A673 (cell line): ENCODE results near the gene FIGN. TPM values are rescaled to one million over a fixed set of nuclear protein-coding genes. Genes with fewer than 3 reads are reported as not detected.
A peak's percentile ranks its signal among the peaks of the same experiment; 100 is the strongest.

Source experiments
- BruUV-seq: library from RNA; stranded (reverse); fragments of 400-500 nt; replicated peaks from 2 replicates; lab custom pipeline; 2021; lab: Mats Ljungman, UMichigan
- CTCF ChIA-PET: fragments of 300-600 bp; sonication (Branson Sonifier 250); formaldehyde crosslinking; loops from one replicate; lab custom pipeline; 2022; ENCODE audit warnings: antibody characterized with exemption; lab: Charles Lee
- POLR2A ChIA-PET: fragments of 300-600 bp; sonication (Branson Sonifier 250); formaldehyde crosslinking; loops from one replicate; lab custom pipeline; 2022; ENCODE audit warnings: antibody characterized with exemption; ENCODE audit not compliant: low non-redundant PET; lab: Charles Lee
- DNase-seq: peaks from one replicate; pipeline ENCODE4 v3.0.0-alpha.2; 2015; ENCODE audit warnings: low spot score
- H3K27ac ChIP-seq: fragments of 200-600 bp; sonication (generic); 2 replicates; pipeline ENCODE4 v1.5.1; 2016; ENCODE audit warnings: mixed run types, low read depth, mild to moderate bottlenecking, mixed read lengths, antibody characterized with exemption, low read length; ENCODE audit not compliant: poor library complexity, severe bottlenecking
- H3K27me3 ChIP-seq: fragments of 200-600 bp; sonication (generic); replicated peaks from 2 replicates; pipeline ENCODE4 v1.6.1; 2017; ENCODE audit warnings: mixed run types, low read depth, mild to moderate bottlenecking, mixed read lengths, antibody characterized with exemption, low read length; ENCODE audit not compliant: insufficient read depth, poor library complexity
- H3K36me3 ChIP-seq: fragments of 200-600 bp; sonication (generic); 2 replicates; pipeline ENCODE4 v1.6.1; 2016; ENCODE audit warnings: mixed run types, mild to moderate bottlenecking, mixed read lengths, antibody characterized with exemption, low read length; ENCODE audit not compliant: insufficient read depth, poor library complexity, severe bottlenecking
- H3K4me1 ChIP-seq: fragments of 200-600 bp; sonication (generic); 2 replicates; pipeline ENCODE4 v1.6.1; 2017; ENCODE audit warnings: mixed run types, mild to moderate bottlenecking, mixed read lengths, antibody characterized with exemption, low read length; ENCODE audit not compliant: insufficient read depth, poor library complexity, severe bottlenecking
- H3K4me3 ChIP-seq: fragments of 200-600 bp; sonication (generic); 2 replicates; pipeline ENCODE4 v1.5.1; 2016; ENCODE audit warnings: low read depth, mixed run types, mild to moderate bottlenecking, mixed read lengths, low read length; ENCODE audit not compliant: poor library complexity, severe bottlenecking
- H3K9me3 ChIP-seq: fragments of 200-600 bp; sonication (generic); 2 replicates; pipeline ENCODE4 v1.6.1; 2016; ENCODE audit warnings: mixed run types, low read depth, mild to moderate bottlenecking, mixed read lengths, antibody characterized with exemption, low read length; ENCODE audit not compliant: poor library complexity, severe bottlenecking
- CTCF ChIP-seq: fragments of 300-800, 200-600 bp; sonication (generic); conservative IDR thresholded peaks from 2 replicates; pipeline ENCODE4 v1.5.1; 2017; ENCODE audit warnings: low read depth, mild to moderate bottlenecking, antibody characterized with exemption, low read length, moderate library complexity, mixed read lengths
- EZH2 ChIP-seq: fragments of 200-600 bp; sonication (generic); IDR thresholded peaks from 2 replicates; pipeline ENCODE4 v1.6.1; 2017; ENCODE audit warnings: borderline replicate concordance, low read depth, mild to moderate bottlenecking, mixed read lengths, antibody characterized with exemption, low read length; ENCODE audit not compliant: poor library complexity, severe bottlenecking
- intact Hi-C: fragments of 100-400 bp; cut with micrococcal nuclease; formaldehyde crosslinking; loops from one replicate; pipeline ENCODE4 v1.10.0; 2022; ENCODE audit not compliant: unreplicated experiment
- total RNA-seq: library from RNA; stranded (reverse); gene quantifications from 2 replicates; pipeline ENCODE4 v1.2.3, GENCODE V29; 2021

FIGN gene
- total RNA-seq, 1 experiment from 2014 or later, result 0.24 TPM

GRCh38 chr2:163612332-163612731 lies 123.5 kb downstream of the FIGN start:
- Histone ChIP-seq H3K4me1 (no peaks in the 10 kb centered on the region), H3K27ac (no peak overlapping the region), H3K9me3 (no peaks in the 10 kb centered on the region), H3K36me3 (no peaks in the 10 kb centered on the region), H3K27me3 (peaks cover 6% of the 10 kb centered on the region), H3K4me3 (no peak overlapping the region)
- DNase-seq, result no peak
- no TSS peak for BruUV-seq
- TF ChIP-seq EZH2 (no peak), CTCF (no peak)
- ChIA-PET POLR2A (no interaction called here), CTCF (no interaction called here)
- intact Hi-C loops, result loop anchor here (5.0 to 10.0 kb wide), 2 partner anchors 265 to 408 kb away; no protein-coding TSS in a partner anchor

- Histone ChIP-seq H3K27ac (no peak overlapping the region), H3K4me3 (no peak overlapping the region), H3K4me1 (no peaks in the 10 kb centered on the region), H3K9me3 (no peaks in the 10 kb centered on the region), H3K36me3 (no peaks in the 10 kb centered on the region), H3K27me3 (peaks cover 6% of the 10 kb centered on the region)
- no peak for DNase-seq
- no TSS peak for BruUV-seq
- POLR2A ChIA-PET, result no interaction called here
- TF ChIP-seq EZH2 (no peak), CTCF (no peak)
- intact Hi-C loops, result loop anchor here (5.0 to 10.0 kb wide), 2 partner anchors 264 to 407 kb away; no protein-coding TSS in a partner anchor
- CTCF ChIA-PET, result no interaction called here
Measured at GRCh38 chr2:163611557-163611906, 124.3 kb downstream of the FIGN start.

GRCh38 chr2:163610817-163611556 lies 124.8 kb downstream of the FIGN start:
- ChIA-PET CTCF (no interaction called here), POLR2A (no interaction called here)
- H3K4me1 ChIP-seq, result no peaks in the 10 kb centered on the region
- intact Hi-C loops, result loop anchor here (5.0 to 10.0 kb wide), 2 partner anchors 264 to 406 kb away; no protein-coding TSS in a partner anchor
- no peak overlapping the region for H3K27ac ChIP-seq
- peaks cover 6% of the 10 kb centered on the region for H3K27me3 ChIP-seq
- H3K36me3 ChIP-seq, result no peaks in the 10 kb centered on the region
- no peaks in the 10 kb centered on the region for H3K9me3 ChIP-seq
- TF ChIP-seq EZH2 (no peak), CTCF (peak; percentile 46)
- H3K4me3 ChIP-seq, result no peak overlapping the region
- DNase-seq, result peak; percentile 29
- no TSS peak for BruUV-seq
